GM23248 (cell line): ENCODE results near the gene CIT. TPM values are rescaled to one million over a fixed set of nuclear protein-coding genes. Genes with fewer than 3 reads are reported as not detected.

Experiments used
- DNase-seq: peaks from one replicate; pipeline ENCODE4 v3.0.0-alpha.2; 2015
- H2AFZ ChIP-seq: fragments of 200-600 bp; sonication (generic); 2 replicates; pipeline ENCODE4 v1.6.1; 2016; ENCODE audit warnings: antibody characterized with exemption
- H3F3A ChIP-seq: fragments of 200-600 bp; sonication (generic); 2 replicates; pipeline ENCODE4 v1.6.1; 2016; ENCODE audit warnings: mild to moderate bottlenecking, antibody characterized with exemption, mixed run types; ENCODE audit not compliant: insufficient read depth
- H3K27ac ChIP-seq: fragments of 200-600 bp; sonication (generic); 2 replicates; pipeline ENCODE4 v1.5.1; 2016; ENCODE audit warnings: mild to moderate bottlenecking
- H3K27me3 ChIP-seq: fragments of 200-600 bp; sonication (generic); replicated peaks from 2 replicates; pipeline ENCODE4 v1.6.1; 2016; ENCODE audit warnings: mild to moderate bottlenecking; ENCODE audit not compliant: insufficient read depth
- H3K36me3 ChIP-seq: fragments of 200-600 bp; sonication (generic); 2 replicates; pipeline ENCODE4 v1.6.1; 2016; ENCODE audit warnings: low read depth, mild to moderate bottlenecking
- H3K4me1 ChIP-seq: fragments of 200-600 bp; sonication (generic); 2 replicates; pipeline ENCODE4 v1.6.1; 2016; ENCODE audit warnings: mild to moderate bottlenecking; ENCODE audit not compliant: insufficient read depth
- H3K4me2 ChIP-seq: fragments of 200-600 bp; sonication (generic); one replicate; pipeline ENCODE4 v1.6.1; 2016; ENCODE audit warnings: mild to moderate bottlenecking; ENCODE audit not compliant: unreplicated experiment
- H3K4me3 ChIP-seq: fragments of 200-600 bp; sonication (generic); 2 replicates; pipeline ENCODE4 v1.5.1; 2016; ENCODE audit warnings: mild to moderate bottlenecking
- H3K79me2 ChIP-seq: fragments of 200-600 bp; sonication (generic); 2 replicates; pipeline ENCODE4 v1.6.1; 2016; ENCODE audit warnings: mild to moderate bottlenecking; ENCODE audit not compliant: insufficient read depth
- H3K9ac ChIP-seq: fragments of 200-600 bp; sonication (generic); 2 replicates; pipeline ENCODE4 v1.6.1; 2016; ENCODE audit warnings: mild to moderate bottlenecking
- H3K9me2 ChIP-seq: fragments of 200-600 bp; sonication (generic); 2 replicates; pipeline ENCODE4 v1.6.1; 2016; ENCODE audit warnings: mixed run types, mild to moderate bottlenecking, moderate library complexity; ENCODE audit not compliant: insufficient read depth
- H3K9me3 ChIP-seq: fragments of 200-600 bp; sonication (generic); one replicate; pipeline ENCODE4 v1.6.1; 2017; ENCODE audit warnings: low read depth
- H4K20me1 ChIP-seq: fragments of 200-600 bp; sonication (generic); 2 replicates; pipeline ENCODE4 v1.6.0; 2016; ENCODE audit not compliant: insufficient read depth
- EZH2 ChIP-seq: fragments of 200-600 bp; sonication (generic); IDR thresholded peaks from 2 replicates; pipeline ENCODE4 v1.6.1; 2018; ENCODE audit warnings: antibody characterized with exemption, mild to moderate bottlenecking; ENCODE audit not compliant: insufficient read depth, poor library complexity, severe bottlenecking
- EZH2phosphoT487 ChIP-seq: fragments of 200-600 bp; sonication (generic); IDR thresholded peaks from 2 replicates; pipeline ENCODE4 v1.6.1; 2018; ENCODE audit warnings: antibody characterized with exemption, moderate library complexity, mild to moderate bottlenecking, low read depth; ENCODE audit not compliant: insufficient read depth
- WGBS, 2 experiments: methylation state at CpG; one replicate each; pipeline ENCODE4 v1.1.6; 2015 to 2017; ENCODE audit warnings: low lambda C conversion rate in 2 of 2, low coverage in 1 of 2; ENCODE audit errors: missing lambda C conversion rate in 2 of 2; 5-methylcytosine and 5-hydroxymethylcytosine counted together
- in situ Hi-C: fragments of 300-500 bp; cut with MboI; formaldehyde crosslinking; loops from 2 replicates; pipeline ENCODE4 v1.15.0; 2020
- polyA plus RNA-seq: library from polyadenylated mRNA; unstranded; fragments of >200 nt; fragmentation: Nextera tagmentation; extraction: Ambion mirVana; gene quantifications from 2 replicates; pipeline ENCODE4 v1.2.1, GENCODE V29; 2016
- total RNA-seq: library from RNA; depleted of rRNA; stranded (reverse); fragments of >200 nt; shearing (Covaris generic); gene quantifications from 2 replicates; pipeline ENCODE4 v1.2.3, GENCODE V29; 2014

The CIT gene
- total and polyA plus RNA-seq, 2 experiments from 2014 or later: 4.3 to 6.8 TPM

DNA sequence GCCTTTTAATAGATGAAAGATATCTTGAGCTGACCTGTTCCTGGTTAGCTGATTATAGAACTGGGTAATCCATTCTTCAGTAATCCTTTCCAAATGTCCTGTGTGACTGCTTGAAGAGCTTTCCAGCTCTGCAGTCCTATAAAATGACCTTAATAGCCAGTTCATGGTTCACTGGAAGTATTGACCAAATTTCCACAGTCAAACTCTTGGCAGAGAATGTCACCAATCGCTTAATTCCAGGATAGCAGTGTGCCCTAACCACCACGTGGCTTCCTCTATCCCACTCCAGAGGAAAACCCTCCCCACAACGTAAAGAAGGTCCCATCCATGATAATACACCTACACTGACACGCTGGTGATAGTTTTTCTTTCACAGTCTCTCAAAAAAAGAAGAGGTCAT is 191.7 kb downstream of the CIT start:
- 88 to 89% methylated on average over 4 of the region's 4 CpGs for WGBS, 2 experiments
- no peak overlapping the region for H3K9ac ChIP-seq
- no peak overlapping the region for H3K4me3 ChIP-seq
- peaks cover 8% of the 10 kb centered on the region for H3K4me1 ChIP-seq
- H4K20me1 ChIP-seq: no peaks in the 10 kb centered on the region
- no peaks in the 10 kb centered on the region for H3K9me3 ChIP-seq
- no peaks in the 10 kb centered on the region for H3K9me2 ChIP-seq
- TF ChIP-seq EZH2 (no peak), EZH2phosphoT487 (no peak)
- no peak overlapping the region for H3K4me2 ChIP-seq
- H3K79me2 ChIP-seq: no peaks in the 10 kb centered on the region
- no peak for DNase-seq
- in situ Hi-C loops: no loop called here
- peaks cover 15% of the 10 kb centered on the region for H3F3A ChIP-seq
- peaks cover 10% of the 10 kb centered on the region for H3K36me3 ChIP-seq
- H2AFZ ChIP-seq: no peak overlapping the region
- no peak overlapping the region for H3K27ac ChIP-seq
- H3K27me3 ChIP-seq: no peaks in the 10 kb centered on the region

DNA sequence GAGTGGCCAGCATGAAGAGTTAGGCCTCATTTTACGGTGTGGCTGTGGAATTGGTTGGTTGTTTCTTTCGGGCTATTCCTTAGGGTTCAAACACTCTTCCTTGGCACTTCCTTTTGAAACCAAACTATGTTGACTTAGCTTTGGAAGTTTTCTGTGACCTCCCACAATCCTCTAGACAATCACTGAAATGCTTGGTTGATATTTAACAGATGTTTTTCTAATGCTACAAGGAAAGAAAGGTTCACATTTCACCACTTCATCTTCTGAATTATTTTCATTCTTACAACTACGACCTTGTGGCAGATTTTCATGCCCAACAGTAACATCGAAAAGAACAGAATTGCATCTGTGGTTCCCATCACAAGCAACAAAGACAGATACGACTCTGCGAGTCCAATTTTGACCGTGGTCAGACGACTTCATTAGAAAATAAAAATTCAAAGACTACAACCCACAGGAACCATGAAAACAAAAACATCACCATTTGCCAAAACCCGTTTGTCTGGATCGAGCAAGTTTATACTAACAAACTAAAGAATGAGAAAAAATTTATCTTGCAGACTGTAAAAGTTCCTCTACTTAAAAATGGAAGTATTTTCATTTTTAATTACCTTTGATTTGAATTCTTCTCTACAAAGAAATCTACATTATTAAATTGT is 192.3 kb downstream of the CIT start:
- in situ Hi-C loops: no loop called here
- no peak for TF ChIP-seq EZH2
- H3K27ac ChIP-seq: no peak overlapping the region
- H3F3A ChIP-seq: peaks cover 15% of the 10 kb centered on the region
- H3K9me3 ChIP-seq: no peaks in the 10 kb centered on the region
- H3K9me2 ChIP-seq: no peaks in the 10 kb centered on the region
- H3K4me1 ChIP-seq: peaks cover 8% of the 10 kb centered on the region
- no peak overlapping the region for H3K4me2 ChIP-seq
- 47 to 56% methylated on average over 10 of the region's 10 CpGs for WGBS, 2 experiments
- H2AFZ ChIP-seq: peak overlapping the region; percentile 29; the same call in 1 of the 2 replicates
- no peak overlapping the region for H3K4me3 ChIP-seq
- DNase-seq: no peak
- H4K20me1 ChIP-seq: no peaks in the 10 kb centered on the region
- no peaks in the 10 kb centered on the region for H3K27me3 ChIP-seq
- H3K36me3 ChIP-seq: peaks cover 11% of the 10 kb centered on the region
- no peak overlapping the region for H3K9ac ChIP-seq
- H3K79me2 ChIP-seq: no peaks in the 10 kb centered on the region

DNA sequence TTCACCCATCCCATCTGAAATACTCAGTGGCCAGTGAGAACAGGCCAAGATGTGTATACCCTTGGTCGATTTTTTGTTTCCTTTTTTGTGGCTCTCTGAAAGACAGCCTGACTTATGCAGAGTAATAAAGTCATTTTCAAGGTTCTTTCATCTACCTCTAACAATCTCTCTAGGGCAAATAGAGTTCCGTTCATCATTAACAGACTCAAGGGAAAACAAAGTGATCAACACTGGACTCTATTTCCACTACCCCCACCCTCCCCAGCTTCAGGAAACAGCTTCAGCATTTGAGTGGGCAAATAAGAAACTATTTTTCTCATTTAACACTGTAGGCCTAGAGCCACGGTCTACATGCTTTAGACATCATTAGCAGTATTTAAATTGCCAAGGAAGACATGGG is 193.3 kb downstream of the CIT start:
- Histone ChIP-seq H4K20me1 (no peaks in the 10 kb centered on the region), H3F3A (peaks cover 15% of the 10 kb centered on the region), H3K79me2 (no peaks in the 10 kb centered on the region), H3K9ac (no peak overlapping the region), H3K9me2 (no peaks in the 10 kb centered on the region), H2AFZ (no peak overlapping the region), H3K27me3 (no peaks in the 10 kb centered on the region), H3K4me1 (peaks cover 8% of the 10 kb centered on the region), H3K27ac (no peak overlapping the region), H3K36me3 (peaks cover 17% of the 10 kb centered on the region), H3K4me2 (no peak overlapping the region), H3K4me3 (no peak overlapping the region), H3K9me3 (no peaks in the 10 kb centered on the region)
- in situ Hi-C loops: no loop called here
- WGBS, 2 experiments: 80 to 83% methylated on average over 3 of the region's 3 CpGs
- TF ChIP-seq EZH2phosphoT487 (no peak), EZH2 (no peak)
- no peak for DNase-seq

DNA sequence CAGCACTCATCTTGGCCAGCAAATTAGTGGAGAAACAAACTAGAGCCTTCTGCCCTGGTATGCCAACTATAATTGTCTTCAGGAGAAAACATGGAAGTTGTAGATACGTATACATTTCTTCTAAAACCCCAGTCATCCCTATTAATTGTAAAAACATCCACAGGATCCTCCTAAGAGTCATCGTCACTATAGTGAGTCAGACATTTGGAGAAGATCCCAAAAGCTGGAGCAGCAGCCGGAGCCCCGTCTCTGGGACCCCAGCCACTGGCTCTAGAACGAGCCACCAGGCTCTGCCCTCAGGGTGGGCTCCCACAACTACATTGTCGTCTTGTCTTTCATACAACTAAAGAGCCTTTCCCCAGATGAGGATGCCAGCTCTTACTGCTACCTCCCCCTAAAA is 193.7 kb downstream of the CIT start:
- in situ Hi-C loops: no loop called here

More for the DNA sequence above, 193.7 kb downstream of the CIT start:
- H3K9me2 ChIP-seq: no peaks in the 10 kb centered on the region
- H3K9ac ChIP-seq: no peak overlapping the region
- no peaks in the 10 kb centered on the region for H3K79me2 ChIP-seq
- no peaks in the 10 kb centered on the region for H4K20me1 ChIP-seq
- peaks cover 8% of the 10 kb centered on the region for H3K4me1 ChIP-seq
- peak overlapping the region; percentile 31 for H3K27ac ChIP-seq
- no peak overlapping the region for H3K4me3 ChIP-seq
- H3K9me3 ChIP-seq: no peaks in the 10 kb centered on the region
- peaks cover 15% of the 10 kb centered on the region for H3F3A ChIP-seq
- H3K27me3 ChIP-seq: no peaks in the 10 kb centered on the region
- peaks cover 22% of the 10 kb centered on the region for H3K36me3 ChIP-seq
- TF ChIP-seq EZH2phosphoT487: no peak
- TF ChIP-seq EZH2: no peak
- WGBS, 2 experiments: 12 to 16% methylated on average over 6 of the region's 6 CpGs
- DNase-seq: peak; percentile 70
- peak overlapping the region; percentile 24 for H3K4me2 ChIP-seq
- H2AFZ ChIP-seq: no peak overlapping the region
